ENCODE data around the gene CHRNB2.

- TF ChIP-seq EZH2phosphoT487 (IDR thresholded peaks at IDR 0.05; ENCODE audit: insufficient read depth, low read depth): no peak
- no peak for TF ChIP-seq EZH2 (IDR thresholded peaks at IDR 0.05; ENCODE audit: insufficient read depth, poor library complexity, severe bottlenecking)
Observed at GRCh38 chr1:154557248-154557938, 10.2 kb upstream of the CHRNB2 start.

Data from GM23248 (cell line).